ENCODE results near the gene NDRG4. TPM values are rescaled to one million over a fixed set of nuclear protein-coding genes. Genes with fewer than 3 reads are reported as not detected.

The NDRG4 gene
- total RNA-seq, 2 donors from 2014 or later = 81.9 to 95.9 TPM

DNA sequence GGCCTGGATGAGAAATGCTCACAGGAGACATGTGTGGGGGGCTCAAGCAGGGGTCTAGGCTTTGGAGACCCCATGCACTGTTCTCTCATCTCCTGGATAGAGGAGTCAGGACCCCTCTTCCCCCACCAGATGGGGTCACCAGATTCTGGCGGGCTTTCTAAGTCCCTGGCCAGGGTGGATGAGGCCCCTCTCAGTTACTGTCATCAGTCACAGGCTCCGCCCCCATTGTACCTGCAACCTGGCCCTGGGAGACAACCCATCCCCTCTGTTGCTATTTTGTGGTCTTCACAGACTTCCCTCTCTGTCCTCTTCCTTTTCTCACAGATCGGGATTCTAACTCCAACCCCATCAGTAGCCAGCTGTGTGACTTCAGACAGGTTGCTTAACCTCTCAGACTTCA, 33.5 kb upstream of the NDRG4 start:
- Mint-ChIP-seq H3K4me1 (peaks cover 30% of the 10 kb centered on the region), H3K36me3 (ENCODE audit: low read depth) (peaks cover 9% of the 10 kb centered on the region), H3K27me3 (ENCODE audit: insufficient read depth) (peaks cover 19% of the 10 kb centered on the region), H3K27ac (no peak overlapping the region), H3K4me3 (peak overlapping the region; percentile 92), H3K9me3 (no peaks in the 10 kb centered on the region)
- Histone ChIP-seq H3K36me3 (ENCODE audit: control insufficient read depth, insufficient read depth, low read length) (no peaks in the 10 kb centered on the region), H3K9ac (ENCODE audit: extremely low read depth, low read length, poor library complexity, severe bottlenecking) (no peak overlapping the region), H3K4me3 (ENCODE audit: low read length) (peak overlapping the region; percentile 89), H3K9me3 (ENCODE audit: control insufficient read depth, low read length) (no peaks in the 10 kb centered on the region), H3K27me3 (ENCODE audit: control insufficient read depth, insufficient read depth, low read length, poor library complexity, severe bottlenecking) (peaks cover 16% of the 10 kb centered on the region), H3K4me1 (ENCODE audit: control insufficient read depth, insufficient read depth, low read length) (no peaks in the 10 kb centered on the region), H3K27ac (ENCODE audit: low read depth, low read length) (no peak overlapping the region)
- TF ChIP-seq, protein P1, sequence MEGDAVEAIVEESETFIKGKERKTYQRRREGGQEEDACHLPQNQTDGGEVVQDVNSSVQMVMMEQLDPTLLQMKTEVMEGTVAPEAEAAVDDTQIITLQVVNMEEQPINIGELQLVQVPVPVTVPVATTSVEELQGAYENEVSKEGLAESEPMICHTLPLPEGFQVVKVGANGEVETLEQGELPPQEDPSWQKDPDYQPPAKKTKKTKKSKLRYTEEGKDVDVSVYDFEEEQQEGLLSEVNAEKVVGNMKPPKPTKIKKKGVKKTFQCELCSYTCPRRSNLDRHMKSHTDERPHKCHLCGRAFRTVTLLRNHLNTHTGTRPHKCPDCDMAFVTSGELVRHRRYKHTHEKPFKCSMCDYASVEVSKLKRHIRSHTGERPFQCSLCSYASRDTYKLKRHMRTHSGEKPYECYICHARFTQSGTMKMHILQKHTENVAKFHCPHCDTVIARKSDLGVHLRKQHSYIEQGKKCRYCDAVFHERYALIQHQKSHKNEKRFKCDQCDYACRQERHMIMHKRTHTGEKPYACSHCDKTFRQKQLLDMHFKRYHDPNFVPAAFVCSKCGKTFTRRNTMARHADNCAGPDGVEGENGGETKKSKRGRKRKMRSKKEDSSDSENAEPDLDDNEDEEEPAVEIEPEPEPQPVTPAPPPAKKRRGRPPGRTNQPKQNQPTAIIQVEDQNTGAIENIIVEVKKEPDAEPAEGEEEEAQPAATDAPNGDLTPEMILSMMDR (conservative IDR thresholded peaks at IDR 0.05) = no peak
- 90 to 95% methylated on average over 3 of the region's 3 CpGs for WGBS, 2 experiments (ENCODE audit: insufficient coverage in 1 of 2, insufficient read length in 1 of 2)
- no peak for DNase-seq

DNA sequence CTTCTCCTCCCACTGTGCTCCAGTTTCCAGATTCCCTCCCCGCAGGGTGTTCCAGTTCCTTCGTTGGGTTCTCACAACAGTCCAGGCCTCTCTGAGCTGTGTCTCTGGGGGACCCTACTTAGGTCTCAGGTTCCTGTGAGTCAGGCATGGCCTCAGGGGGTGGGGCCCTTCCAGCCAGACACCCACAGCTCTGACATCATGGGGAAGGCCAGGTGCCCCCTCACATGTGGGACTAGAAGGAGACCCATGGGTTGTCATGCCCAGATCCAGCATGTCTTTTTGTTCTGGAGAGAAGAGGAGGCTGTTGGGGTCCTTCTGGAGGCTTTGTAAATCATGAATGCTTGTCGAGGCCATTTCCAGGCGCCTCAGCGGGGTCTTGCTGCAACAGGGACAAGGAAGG, 32.0 kb upstream of the NDRG4 start:
- Mint-ChIP-seq H3K4me1 (peaks cover 41% of the 10 kb centered on the region), H3K4me3 (no peak overlapping the region), H3K27me3 (ENCODE audit: insufficient read depth) (peaks cover 12% of the 10 kb centered on the region), H3K36me3 (ENCODE audit: low read depth) (peaks cover 9% of the 10 kb centered on the region), H3K27ac (no peak overlapping the region), H3K9me3 (no peaks in the 10 kb centered on the region)
- no peak overlapping the region for H3K27ac ChIP-seq (ENCODE audit: low read depth, low read length)
- H3K36me3 ChIP-seq (ENCODE audit: control insufficient read depth, insufficient read depth, low read length) = no peaks in the 10 kb centered on the region
- no peak for DNase-seq
- H3K4me3 ChIP-seq (ENCODE audit: low read length) = no peak overlapping the region
- no peaks in the 10 kb centered on the region for H3K9me3 ChIP-seq (ENCODE audit: control insufficient read depth, low read length)
- H3K9ac ChIP-seq (ENCODE audit: extremely low read depth, low read length, poor library complexity, severe bottlenecking) = no peak overlapping the region
- peaks cover 8% of the 10 kb centered on the region for H3K27me3 ChIP-seq (ENCODE audit: control insufficient read depth, insufficient read depth, low read length, poor library complexity, severe bottlenecking)
- WGBS, 2 experiments (ENCODE audit: insufficient coverage in 1 of 2, insufficient read length in 1 of 2) = 89 to 95% methylated on average over 4 to 5 of the region's 5 CpGs
- H3K4me1 ChIP-seq (ENCODE audit: control insufficient read depth, insufficient read depth, low read length) = peaks cover 11% of the 10 kb centered on the region
- TF ChIP-seq, protein P1 (conservative IDR thresholded peaks at IDR 0.05) = no peak

DNA sequence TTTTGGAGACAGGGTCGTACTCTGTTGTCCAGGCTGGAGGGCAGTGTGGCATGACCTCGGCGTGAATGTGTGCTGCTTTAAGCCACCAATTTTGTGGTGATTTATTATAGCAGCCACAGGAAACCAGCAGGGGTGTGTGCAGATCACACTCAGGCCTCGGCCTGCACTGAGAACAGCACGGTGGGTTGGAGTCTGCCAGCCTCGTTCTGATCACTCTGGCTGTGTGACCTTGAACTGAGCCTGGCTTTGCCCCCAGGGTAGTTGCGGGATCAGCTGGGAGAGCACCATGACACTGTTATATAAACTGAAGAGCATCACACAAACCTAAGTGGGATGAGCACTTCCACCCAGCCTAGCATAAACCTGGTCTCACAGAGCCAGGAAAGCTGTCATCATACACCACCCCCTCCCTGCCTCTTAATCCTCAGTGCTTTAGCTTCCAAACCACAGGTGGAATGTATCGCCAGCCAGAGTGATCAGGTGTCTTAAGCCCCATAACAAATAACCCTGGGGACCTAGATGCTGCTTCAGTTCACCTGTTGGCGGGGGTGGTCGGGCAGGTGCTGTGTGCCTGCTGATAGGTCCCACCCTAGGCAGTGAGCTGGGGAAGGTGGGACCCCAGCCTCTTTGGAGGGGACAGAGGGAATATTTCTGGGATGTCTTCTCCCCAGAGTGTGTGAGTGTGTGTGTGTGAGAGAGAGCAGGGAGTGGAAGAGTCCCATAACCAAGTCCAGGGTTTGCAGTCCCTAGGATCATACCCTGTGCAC, 28.6 kb upstream of the NDRG4 start:
- no peaks in the 10 kb centered on the region for H3K9me3 ChIP-seq (ENCODE audit: control insufficient read depth, low read length)
- Mint-ChIP-seq H3K27me3 (ENCODE audit: insufficient read depth) (peaks cover 2% of the 10 kb centered on the region), H3K4me3 (peak overlapping the region; percentile 30), H3K27ac (peak overlapping the region; percentile 86), H3K9me3 (peaks cover 5% of the 10 kb centered on the region), H3K36me3 (ENCODE audit: low read depth) (peaks cover 19% of the 10 kb centered on the region), H3K4me1 (peaks cover 53% of the 10 kb centered on the region)
- no peak overlapping the region for H3K27ac ChIP-seq (ENCODE audit: low read depth, low read length)
- H3K27me3 ChIP-seq (ENCODE audit: control insufficient read depth, insufficient read depth, low read length, poor library complexity, severe bottlenecking) = no peaks in the 10 kb centered on the region
- H3K4me1 ChIP-seq (ENCODE audit: control insufficient read depth, insufficient read depth, low read length) = peaks cover 22% of the 10 kb centered on the region
- TF ChIP-seq, protein P1 (conservative IDR thresholded peaks at IDR 0.05) = no peak
- no peak overlapping the region for H3K9ac ChIP-seq (ENCODE audit: extremely low read depth, low read length, poor library complexity, severe bottlenecking)
- peaks cover 7% of the 10 kb centered on the region for H3K36me3 ChIP-seq (ENCODE audit: control insufficient read depth, insufficient read depth, low read length)
- H3K4me3 ChIP-seq (ENCODE audit: low read length) = peak overlapping the region; percentile 72
- peak; percentile 82 for DNase-seq
- 67 to 82% methylated on average over 8 to 10 of the region's 10 CpGs for WGBS, 2 experiments (ENCODE audit: insufficient coverage in 1 of 2, insufficient read length in 1 of 2)
